GM12892 (cell line): ENCODE results near the gene SULT1E1. TPM values are rescaled to one million over a fixed set of nuclear protein-coding genes. Genes with fewer than 3 reads are reported as not detected.
A peak's percentile ranks its signal among the peaks of the same experiment; 100 is the strongest.

Source experiments
- DNase-seq: peaks from one replicate; pipeline ENCODE4 v3.0.0; 2011; ENCODE audit not compliant: insufficient read length
- FAIRE-seq: peaks from 2 replicates; lab custom pipeline; 2011; peaks lifted over from hg19 to GRCh38; lab: Jason Lieb, UNC
- POLR2A ChIP-seq: IDR thresholded peaks from 2 replicates; pipeline ENCODE4 v1.6.1; 2011; ENCODE audit warnings: low read depth, low read length, control low read depth
- POLR2AphosphoS5 ChIP-seq: IDR thresholded peaks from 2 replicates; pipeline ENCODE4 v1.6.1; 2011; ENCODE audit warnings: low read depth, low read length, control low read depth
- TAF1 ChIP-seq: IDR thresholded peaks from 2 replicates; pipeline ENCODE4 v1.6.1; 2011; ENCODE audit warnings: low read depth, mild to moderate bottlenecking, control low read depth, low read length, borderline replicate concordance
- polyA plus RNA-seq: library from polyadenylated mRNA; unstranded; fragments of >200 nt; gene quantifications from one replicate; pipeline ENCODE4 v1.2.1, GENCODE V29; 2012; ENCODE audit warnings: missing spikeins, inconsistent platforms; ENCODE audit not compliant: missing spikeins

SULT1E1 gene
- not detected for polyA plus RNA-seq

DNA sequence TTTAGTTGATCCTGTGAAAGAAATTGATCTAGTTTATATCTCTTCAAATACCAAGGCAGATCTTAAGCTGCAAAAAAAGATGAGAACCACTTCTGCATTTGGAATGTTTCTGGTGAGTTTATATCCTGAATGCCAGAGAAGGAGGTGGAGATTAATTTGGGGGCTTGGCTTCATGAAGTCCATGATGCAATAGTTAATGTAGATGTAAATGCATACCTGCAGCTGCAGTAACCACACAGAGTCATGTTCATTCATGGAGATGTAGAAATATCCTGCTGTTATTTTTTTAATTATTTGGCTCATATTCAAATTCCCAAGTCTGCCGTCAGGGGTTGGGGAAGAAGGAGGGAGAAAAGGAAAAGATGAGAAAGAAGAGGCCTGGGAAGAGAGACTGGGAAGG lies at the start of gene SULT1E1:
TSS of gene SULT1E1 (minus strand) at position 94 of the 400 bp plus-strand sequence. CDS start 2,501 bp downstream, outside the sequence.
- no peak for FAIRE-seq
- no peak for DNase-seq
- no peak for TF ChIP-seq POLR2A
- no peak for TF ChIP-seq POLR2AphosphoS5
- TF ChIP-seq TAF1: no peak

DNA sequence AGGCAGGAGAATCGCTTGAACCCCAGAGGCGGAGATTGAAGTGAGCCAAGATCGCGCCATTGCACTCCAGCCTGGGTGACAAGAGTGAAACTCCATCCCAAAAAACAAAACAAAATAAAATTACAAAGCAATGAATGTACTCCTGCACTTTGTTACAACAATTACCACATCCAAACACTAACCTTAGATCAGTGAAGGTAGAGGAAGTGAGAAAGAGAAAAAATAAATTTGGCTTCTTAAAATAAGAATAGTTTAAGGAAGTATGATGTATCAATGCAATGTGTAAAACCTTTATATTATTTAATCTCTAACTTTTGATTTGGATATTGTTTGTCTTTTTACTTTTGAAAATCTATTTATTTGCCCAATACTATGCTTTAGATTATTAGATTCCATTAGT lies 49.2 kb upstream of the SULT1E1 start:
- DNase-seq (no peak), FAIRE-seq (no peak)
- TF ChIP-seq TAF1: no peak
- no peak for TF ChIP-seq POLR2A
- TF ChIP-seq POLR2AphosphoS5: no peak

DNA sequence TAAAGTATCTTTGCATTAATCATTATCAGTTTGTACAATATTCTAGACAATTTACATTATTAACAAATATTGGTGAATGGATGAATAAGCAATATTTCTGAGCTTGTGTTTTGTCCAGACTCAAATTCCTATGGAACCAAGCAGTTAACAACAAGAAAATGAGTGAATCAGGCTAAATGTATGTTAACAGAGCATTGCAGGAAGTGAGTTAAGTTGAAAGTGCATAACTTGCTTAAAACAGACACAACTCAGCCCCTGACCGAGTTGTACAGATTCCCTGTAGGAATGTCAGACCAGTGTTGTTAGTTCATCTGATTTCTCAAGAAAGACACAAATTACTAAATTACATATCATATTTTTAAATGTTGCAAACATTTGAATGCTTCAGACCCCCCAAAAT lies 47.2 kb upstream of the SULT1E1 start:
- TF ChIP-seq POLR2AphosphoS5: no peak
- no peak for TF ChIP-seq POLR2A
- no peak for TF ChIP-seq TAF1
- peak; percentile 56 for FAIRE-seq
- DNase-seq: no peak

GRCh38 chr4:69896530-69897116 lies 36.7 kb upstream of the SULT1E1 start:
- no peak for TF ChIP-seq TAF1
- TF ChIP-seq POLR2A: no peak
- TF ChIP-seq POLR2AphosphoS5: no peak
- no peak for FAIRE-seq
- no peak for DNase-seq

- DNase-seq: no peak
- FAIRE-seq: no peak
- TF ChIP-seq POLR2AphosphoS5 (no peak), TAF1 (no peak), POLR2A (no peak)
Observed at GRCh38 chr4:69894721-69895120, 34.8 kb upstream of the SULT1E1 start.

DNA sequence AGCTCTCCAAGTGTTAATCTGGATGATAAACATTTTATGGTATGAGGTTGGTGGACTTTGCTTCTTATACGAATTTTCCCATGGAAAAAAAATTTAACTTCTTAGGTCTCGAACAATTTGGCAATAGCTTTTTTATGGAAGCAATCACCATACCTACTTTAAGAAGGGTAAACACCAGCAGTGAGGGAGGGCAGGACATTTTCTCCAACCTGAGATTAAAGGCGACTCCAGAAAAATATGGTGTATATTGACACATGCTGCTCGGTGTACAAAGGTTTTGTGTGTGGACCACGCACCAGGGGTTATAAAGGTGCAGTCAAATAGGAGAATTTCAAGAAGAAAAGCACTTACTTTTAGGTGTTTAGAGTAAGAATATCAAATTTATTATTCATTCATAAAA lies 34.2 kb upstream of the SULT1E1 start:
- FAIRE-seq (no peak), DNase-seq (no peak)
- TF ChIP-seq TAF1 (no peak), POLR2A (no peak), POLR2AphosphoS5 (no peak)

DNA sequence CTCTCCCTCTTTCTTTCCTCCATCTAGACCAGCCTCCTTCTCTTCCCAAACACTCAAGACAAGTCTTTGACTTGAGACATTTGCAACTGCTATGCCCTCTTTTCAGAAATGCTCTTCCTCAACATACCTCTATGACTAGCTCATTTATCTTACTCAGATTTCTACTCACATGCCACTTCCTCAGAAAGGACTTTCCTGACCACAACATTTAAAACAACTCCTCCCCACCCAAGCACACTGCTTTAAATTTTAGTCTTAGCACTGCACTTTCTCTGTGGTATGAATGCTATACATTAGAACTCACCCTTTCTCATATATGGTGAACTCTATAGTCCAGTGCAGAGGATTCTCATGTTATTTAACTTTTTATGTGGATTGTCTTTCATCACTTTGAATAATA lies 28.4 kb upstream of the SULT1E1 start:
- FAIRE-seq: no peak
- TF ChIP-seq POLR2AphosphoS5 (no peak), POLR2A (no peak), TAF1 (no peak)
- DNase-seq: no peak

DNA sequence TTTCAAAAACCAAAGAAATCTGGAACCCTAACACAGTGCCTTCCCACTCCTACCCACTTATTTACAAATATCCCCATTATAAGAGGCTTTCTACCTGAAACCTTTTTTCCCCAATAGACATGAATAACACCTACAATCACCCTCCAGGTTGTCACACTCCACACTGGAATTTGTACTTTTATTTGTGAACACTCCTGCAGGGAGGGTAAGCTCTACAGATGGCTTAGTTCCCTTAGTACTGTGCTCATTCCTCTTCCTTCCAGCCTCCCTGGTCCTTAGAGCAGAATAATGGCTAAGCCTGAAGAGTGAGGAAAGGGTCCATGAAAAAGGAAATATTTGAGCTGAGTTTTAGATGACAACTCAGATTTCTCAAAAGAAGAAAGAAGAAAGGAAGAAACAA lies 22.2 kb upstream of the SULT1E1 start:
- TF ChIP-seq POLR2A (no peak), POLR2AphosphoS5 (no peak), TAF1 (no peak)
- DNase-seq: no peak
- no peak for FAIRE-seq

GRCh38 chr4:69881173-69881773 lies 21.3 kb upstream of the SULT1E1 start:
- FAIRE-seq: peak; percentile 79
- no peak for TF ChIP-seq POLR2A
- TF ChIP-seq TAF1: no peak
- TF ChIP-seq POLR2AphosphoS5: no peak
- no peak for DNase-seq

GRCh38 chr4:69878250-69878649 lies 18.3 kb upstream of the SULT1E1 start:
- DNase-seq (no peak), FAIRE-seq (no peak)
- no peak for TF ChIP-seq POLR2AphosphoS5
- TF ChIP-seq TAF1: no peak
- no peak for TF ChIP-seq POLR2A

- FAIRE-seq: no peak
- no peak for TF ChIP-seq TAF1
- no peak for TF ChIP-seq POLR2AphosphoS5
- no peak for TF ChIP-seq POLR2A
- no peak for DNase-seq
Observed at GRCh38 chr4:69877453-69877852, 17.5 kb upstream of the SULT1E1 start.

DNA sequence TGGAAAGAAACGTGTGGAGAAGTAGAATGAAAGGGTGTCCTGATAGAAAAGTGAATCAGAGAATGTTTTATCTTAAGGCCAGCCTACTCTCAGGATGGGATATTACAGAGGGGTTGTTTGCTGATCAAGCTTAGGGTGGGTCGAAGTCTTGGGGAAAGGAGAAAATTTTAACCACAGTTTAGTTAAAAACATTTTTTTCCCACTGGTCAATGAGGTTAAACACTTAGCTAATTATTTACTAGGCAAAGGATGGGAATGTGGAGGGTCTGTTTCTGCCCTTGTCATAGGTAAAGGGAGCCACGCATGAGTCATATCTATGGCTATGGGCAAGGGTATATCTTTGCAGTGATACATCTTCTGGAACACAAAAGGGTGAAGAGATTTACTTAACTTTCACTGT lies 16.1 kb upstream of the SULT1E1 start:
- FAIRE-seq (no peak), DNase-seq (no peak)

More for the DNA sequence above, 16.1 kb upstream of the SULT1E1 start:
- TF ChIP-seq POLR2A (no peak), POLR2AphosphoS5 (no peak), TAF1 (no peak)
